ENCODE results near the gene LRRC8D. TPM values are rescaled to one million over a fixed set of nuclear protein-coding genes. Genes with fewer than 3 reads are reported as not detected.

The LRRC8D gene
- polyA plus RNA-seq, 2 donors, result 3.5 to 7.1 TPM

DNA sequence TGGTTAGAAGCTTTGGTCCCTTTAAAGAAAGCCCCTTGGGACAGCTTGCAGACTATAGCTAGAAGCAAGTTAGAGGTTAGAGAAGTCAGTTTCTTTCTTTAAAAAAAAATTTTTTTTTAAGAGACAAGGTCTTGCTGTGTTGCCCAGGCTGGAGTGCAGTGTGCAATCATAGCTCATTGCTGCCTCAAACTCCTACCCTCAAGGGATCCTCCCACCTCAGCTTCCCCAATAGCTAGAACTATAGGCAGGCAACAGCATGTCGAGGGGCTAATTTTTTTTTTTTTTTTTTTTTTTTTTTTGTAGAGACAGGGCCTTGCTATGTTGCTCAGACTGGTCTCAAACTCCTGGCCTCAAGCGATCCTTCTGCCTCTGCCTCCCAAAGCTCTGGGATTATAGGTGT, 129.9 kb downstream of the LRRC8D start:
- Histone ChIP-seq H3K4me3 (ENCODE audit: low read depth in 1 of 2, low read length in 2 of 2) (no peak overlapping the region), H3K36me3 (ENCODE audit: control insufficient read depth in 2 of 2, insufficient read depth in 2 of 2, low read length in 1 of 2) (no peaks in the 10 kb centered on the region), H3K27me3 (ENCODE audit: control insufficient read depth in 1 of 2, insufficient read depth in 2 of 2, low read length in 2 of 2) (no peaks in the 10 kb centered on the region), H3K9me3 (ENCODE audit: control insufficient read depth in 2 of 2, insufficient read depth in 1 of 2, low read depth in 1 of 2, low read length in 1 of 2) (no peaks in the 10 kb centered on the region), H3K27ac (ENCODE audit: low read depth in 2 of 2, low read length in 1 of 2) (no peak overlapping the region), H3K4me1 (ENCODE audit: control insufficient read depth in 2 of 2, insufficient read depth in 2 of 2, low read length in 1 of 2) (peaks cover 0 to 4% of the 10 kb centered on the region in 2 donors)
- 82 to 92% methylated on average over 2 of the region's 2 CpGs for WGBS, 2 donors

DNA sequence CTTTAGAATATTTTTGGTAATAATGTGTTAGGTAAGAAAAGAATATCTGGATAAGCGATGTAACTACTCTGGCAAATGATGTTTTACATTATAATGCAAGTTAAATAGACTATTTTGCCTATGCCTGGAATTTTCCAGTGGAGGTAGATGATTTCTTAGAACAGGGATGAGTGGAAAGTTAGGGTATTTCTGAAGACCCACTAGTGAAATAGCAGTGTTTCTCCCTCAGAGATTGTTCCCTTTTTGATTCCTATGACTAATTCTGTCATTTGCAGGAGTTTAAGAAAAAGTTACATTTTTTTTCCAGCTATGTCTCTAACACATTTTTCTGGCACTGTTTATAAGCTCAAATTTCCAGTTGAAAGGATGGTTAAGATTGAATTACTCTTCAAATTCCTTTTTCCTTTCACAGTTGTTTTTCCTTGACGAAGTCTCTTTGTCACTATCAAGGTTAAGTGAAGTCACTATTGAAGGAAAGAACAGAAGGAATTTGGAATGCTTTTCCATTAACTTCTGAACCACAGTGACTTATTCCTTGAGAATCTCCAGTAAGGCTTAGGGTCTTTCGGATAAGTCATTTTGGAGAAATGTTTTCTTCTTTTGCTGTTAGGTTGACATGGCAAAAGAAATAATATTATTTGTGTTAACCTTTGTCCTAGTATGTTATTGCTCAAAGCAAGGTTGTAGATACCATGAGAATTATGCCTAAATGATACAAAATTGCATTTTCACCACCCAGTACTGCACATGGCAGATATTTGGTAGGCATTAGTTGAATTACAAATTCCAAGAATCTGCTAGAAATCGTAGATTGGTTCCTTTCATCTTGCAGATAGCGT, 131.2 kb downstream of the LRRC8D start:
- 91 to 93% methylated on average over 5 of the region's 5 CpGs for WGBS, 2 donors
- no peak overlapping the region for H3K4me3 ChIP-seq (ENCODE audit: low read depth in 1 of 2, low read length in 2 of 2)
- no peaks in the 10 kb centered on the region for H3K9me3 ChIP-seq (ENCODE audit: control insufficient read depth in 2 of 2, insufficient read depth in 1 of 2, low read depth in 1 of 2, low read length in 1 of 2)
- peaks cover 0 to 2% of the 10 kb centered on the region in 2 donors for H3K4me1 ChIP-seq (ENCODE audit: control insufficient read depth in 2 of 2, insufficient read depth in 2 of 2, low read length in 1 of 2)
- no peaks in the 10 kb centered on the region for H3K36me3 ChIP-seq (ENCODE audit: control insufficient read depth in 2 of 2, insufficient read depth in 2 of 2, low read length in 1 of 2)
- no peaks in the 10 kb centered on the region for H3K27me3 ChIP-seq (ENCODE audit: control insufficient read depth in 1 of 2, insufficient read depth in 2 of 2, low read length in 2 of 2)
- no peak overlapping the region for H3K27ac ChIP-seq (ENCODE audit: low read depth in 2 of 2, low read length in 1 of 2)

DNA sequence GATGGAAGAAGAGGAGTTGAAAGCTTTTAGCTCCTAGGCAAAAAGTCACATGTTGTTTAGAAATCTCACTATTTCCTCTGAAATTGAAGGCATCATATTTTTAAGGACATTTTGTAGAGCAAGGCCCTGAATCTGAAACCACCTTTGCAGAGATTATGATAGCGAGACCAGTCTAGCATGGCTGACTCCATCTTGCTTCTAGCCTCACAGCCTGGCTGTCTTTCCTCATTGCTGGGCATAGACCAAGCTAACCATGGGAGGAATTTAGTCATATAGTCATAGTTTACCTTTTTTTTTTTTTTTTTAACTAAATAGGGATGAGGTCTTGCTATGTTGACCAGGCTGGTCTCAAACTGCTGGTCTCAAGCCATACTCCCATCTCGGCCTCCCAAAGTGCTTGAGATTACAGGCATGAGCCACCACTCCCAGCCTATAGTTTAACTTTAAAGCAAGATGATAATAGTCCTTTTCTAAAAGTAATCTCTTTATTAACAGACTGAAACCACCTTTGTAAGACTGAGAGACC, 131.8 kb downstream of the LRRC8D start:
- Histone ChIP-seq H3K36me3 (ENCODE audit: control insufficient read depth in 2 of 2, insufficient read depth in 2 of 2, low read length in 1 of 2) (no peaks in the 10 kb centered on the region), H3K27ac (ENCODE audit: low read depth in 2 of 2, low read length in 1 of 2) (peak overlapping the region; percentile 47 to 57), H3K9me3 (ENCODE audit: control insufficient read depth in 2 of 2, insufficient read depth in 1 of 2, low read depth in 1 of 2, low read length in 1 of 2) (no peaks in the 10 kb centered on the region), H3K4me1 (ENCODE audit: control insufficient read depth in 2 of 2, insufficient read depth in 2 of 2, low read length in 1 of 2) (peaks cover 0 to 2% of the 10 kb centered on the region in 2 donors), H3K4me3 (ENCODE audit: low read depth in 1 of 2, low read length in 2 of 2) (no peak overlapping the region), H3K27me3 (ENCODE audit: control insufficient read depth in 1 of 2, insufficient read depth in 2 of 2, low read length in 2 of 2) (no peaks in the 10 kb centered on the region)
- WGBS, 2 donors, result 82 to 95% methylated on average over 2 of the region's 2 CpGs

DNA sequence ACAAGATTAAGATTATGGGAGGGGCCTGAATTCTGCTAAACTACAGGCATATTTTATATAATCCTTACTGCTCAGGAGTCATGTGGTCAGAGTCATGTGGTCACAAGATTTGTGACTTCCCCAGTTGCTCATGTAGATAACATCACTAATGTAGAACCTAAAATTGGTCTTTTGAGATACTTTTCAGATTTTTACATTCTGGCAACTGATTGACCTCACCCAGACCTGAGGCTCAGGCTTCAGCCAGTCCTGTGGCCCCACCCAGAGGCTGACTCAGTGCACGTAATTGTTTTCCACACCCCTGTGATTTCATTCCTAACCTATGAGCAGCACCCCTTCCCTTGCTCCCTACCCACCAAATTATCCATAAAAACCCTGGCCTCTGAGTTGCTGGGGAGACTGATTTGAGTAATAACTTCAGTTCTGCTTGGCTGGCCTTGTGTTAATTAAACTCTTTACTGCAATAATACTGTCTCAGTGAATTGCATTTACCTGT, 132.3 kb downstream of the LRRC8D start:
- peak overlapping the region in 1 of 2 donors; percentile 57 for H3K27ac ChIP-seq (ENCODE audit: low read depth in 2 of 2, low read length in 1 of 2)
- no peaks in the 10 kb centered on the region for H3K9me3 ChIP-seq (ENCODE audit: control insufficient read depth in 2 of 2, insufficient read depth in 1 of 2, low read depth in 1 of 2, low read length in 1 of 2)
- no peak overlapping the region for H3K4me3 ChIP-seq (ENCODE audit: low read depth in 1 of 2, low read length in 2 of 2)
- WGBS, 2 donors, result 25 to 42% methylated on average over 1 of the region's 1 CpG
- peaks cover 0 to 2% of the 10 kb centered on the region in 2 donors for H3K4me1 ChIP-seq (ENCODE audit: control insufficient read depth in 2 of 2, insufficient read depth in 2 of 2, low read length in 1 of 2)
- H3K36me3 ChIP-seq (ENCODE audit: control insufficient read depth in 2 of 2, insufficient read depth in 2 of 2, low read length in 1 of 2), result no peaks in the 10 kb centered on the region
- H3K27me3 ChIP-seq (ENCODE audit: control insufficient read depth in 1 of 2, insufficient read depth in 2 of 2, low read length in 2 of 2), result no peaks in the 10 kb centered on the region

DNA sequence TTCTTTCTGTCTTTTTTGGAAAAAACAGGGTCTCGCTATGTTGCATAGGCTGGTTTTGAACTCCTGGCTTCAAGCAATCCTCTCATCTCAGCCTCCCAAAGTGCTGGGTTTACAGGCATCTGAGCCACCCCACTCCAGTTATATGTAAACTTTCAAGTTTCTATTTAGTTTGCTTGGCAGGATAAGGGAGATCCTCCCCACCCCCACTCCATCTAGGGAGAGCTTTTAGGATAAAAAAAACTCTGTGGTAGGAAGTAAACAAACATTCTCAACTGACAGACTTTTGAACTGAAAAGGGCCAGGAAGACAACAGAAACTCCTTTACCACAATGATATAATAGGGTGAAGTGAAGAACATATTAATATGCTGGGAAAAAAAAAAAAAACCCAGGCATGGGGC, 133.1 kb downstream of the LRRC8D start:
- H3K4me1 ChIP-seq (ENCODE audit: control insufficient read depth in 2 of 2, insufficient read depth in 2 of 2, low read length in 1 of 2), result peaks cover 0 to 2% of the 10 kb centered on the region in 2 donors
- no peak overlapping the region for H3K4me3 ChIP-seq (ENCODE audit: low read depth in 1 of 2, low read length in 2 of 2)
- H3K27ac ChIP-seq (ENCODE audit: low read depth in 2 of 2, low read length in 1 of 2), result peak overlapping the region; percentile 8 to 61
- H3K9me3 ChIP-seq (ENCODE audit: control insufficient read depth in 2 of 2, insufficient read depth in 1 of 2, low read depth in 1 of 2, low read length in 1 of 2), result no peaks in the 10 kb centered on the region
- no peaks in the 10 kb centered on the region for H3K36me3 ChIP-seq (ENCODE audit: control insufficient read depth in 2 of 2, insufficient read depth in 2 of 2, low read length in 1 of 2)
- WGBS, 2 donors, result 91 to 98% methylated on average over 1 of the region's 1 CpG
- no peaks in the 10 kb centered on the region for H3K27me3 ChIP-seq (ENCODE audit: control insufficient read depth in 1 of 2, insufficient read depth in 2 of 2, low read length in 2 of 2)

DNA sequence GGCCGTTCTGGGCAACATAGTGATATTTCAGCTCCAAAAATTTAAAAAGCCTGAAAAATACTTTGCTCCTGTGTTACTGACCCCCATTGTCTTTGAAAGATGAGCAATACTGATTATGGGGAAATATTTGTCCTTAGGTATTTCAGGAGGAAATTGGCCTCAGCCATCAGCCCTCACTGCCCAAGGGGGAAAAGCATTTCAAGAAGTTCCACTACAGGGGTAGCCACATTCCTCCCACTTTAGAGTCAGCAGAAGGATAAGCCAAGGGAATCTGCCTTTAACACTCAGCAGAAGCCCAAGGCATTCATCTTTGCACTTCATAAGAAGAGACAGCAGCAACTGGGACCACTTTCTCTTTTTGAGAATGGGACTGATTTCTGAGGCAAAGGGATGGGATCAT, 133.6 kb downstream of the LRRC8D start:
- Histone ChIP-seq H3K4me1 (ENCODE audit: control insufficient read depth in 2 of 2, insufficient read depth in 2 of 2, low read length in 1 of 2) (peaks cover 0 to 2% of the 10 kb centered on the region in 2 donors), H3K36me3 (ENCODE audit: control insufficient read depth in 2 of 2, insufficient read depth in 2 of 2, low read length in 1 of 2) (no peaks in the 10 kb centered on the region), H3K27ac (ENCODE audit: low read depth in 2 of 2, low read length in 1 of 2) (no peak overlapping the region), H3K9me3 (ENCODE audit: control insufficient read depth in 2 of 2, insufficient read depth in 1 of 2, low read depth in 1 of 2, low read length in 1 of 2) (no peaks in the 10 kb centered on the region), H3K4me3 (ENCODE audit: low read depth in 1 of 2, low read length in 2 of 2) (no peak overlapping the region), H3K27me3 (ENCODE audit: control insufficient read depth in 1 of 2, insufficient read depth in 2 of 2, low read length in 2 of 2) (no peaks in the 10 kb centered on the region)
- 93 to 97% methylated on average over 1 of the region's 1 CpG for WGBS, 2 donors

DNA sequence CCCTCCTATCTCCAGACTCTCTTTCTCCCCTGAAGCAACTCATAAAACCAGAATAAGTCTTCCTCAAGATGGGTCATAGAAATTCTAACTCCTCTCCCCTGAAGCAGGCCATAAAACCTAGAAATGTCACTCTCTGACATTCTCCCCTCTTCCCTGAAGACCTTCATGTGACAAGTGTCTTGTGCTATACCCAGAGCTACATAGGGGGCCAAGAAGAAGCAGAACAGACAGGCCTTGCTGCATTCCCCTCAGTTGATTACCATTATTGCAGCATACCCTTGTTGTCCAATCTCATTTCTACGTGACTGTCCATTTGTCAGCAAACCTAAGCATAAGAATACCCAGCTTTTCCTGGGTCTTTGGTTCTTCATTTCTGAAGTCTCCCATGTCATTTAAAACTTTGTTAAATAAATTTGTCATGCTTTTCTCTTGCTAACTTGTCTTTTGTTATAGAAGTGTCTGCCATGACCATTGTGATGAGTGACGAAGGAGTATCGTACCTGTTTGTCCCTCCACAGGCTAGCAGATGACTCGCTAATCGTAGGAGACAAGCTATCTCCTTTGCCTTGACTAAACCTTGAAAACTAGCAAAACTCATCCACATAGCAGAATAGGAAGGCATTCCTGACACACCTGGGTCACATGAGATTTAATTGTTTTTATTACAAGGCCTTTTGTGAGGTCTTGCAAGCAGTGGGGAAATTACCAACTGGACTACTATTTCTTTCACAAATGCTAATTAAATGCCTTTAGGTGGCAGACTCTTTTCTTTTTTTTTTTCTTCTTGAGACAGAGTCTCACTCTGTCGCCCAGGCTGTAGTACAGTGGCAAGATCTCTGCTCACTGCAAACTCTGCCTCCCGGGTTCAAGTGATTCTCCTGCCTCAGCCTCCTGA, 134.7 kb downstream of the LRRC8D start:
- Histone ChIP-seq H3K36me3 (ENCODE audit: control insufficient read depth in 2 of 2, insufficient read depth in 2 of 2, low read length in 1 of 2) (no peaks in the 10 kb centered on the region), H3K4me1 (ENCODE audit: control insufficient read depth in 2 of 2, insufficient read depth in 2 of 2, low read length in 1 of 2) (peaks cover 0 to 2% of the 10 kb centered on the region in 2 donors), H3K27ac (ENCODE audit: low read depth in 2 of 2, low read length in 1 of 2) (peak overlapping the region in 1 of 2 donors; percentile 58), H3K4me3 (ENCODE audit: low read depth in 1 of 2, low read length in 2 of 2) (no peak overlapping the region), H3K27me3 (ENCODE audit: control insufficient read depth in 1 of 2, insufficient read depth in 2 of 2, low read length in 2 of 2) (no peaks in the 10 kb centered on the region), H3K9me3 (ENCODE audit: control insufficient read depth in 2 of 2, insufficient read depth in 1 of 2, low read depth in 1 of 2, low read length in 1 of 2) (no peaks in the 10 kb centered on the region)
- WGBS, 2 donors, result 91 to 95% methylated on average over 7 of the region's 7 CpGs

DNA sequence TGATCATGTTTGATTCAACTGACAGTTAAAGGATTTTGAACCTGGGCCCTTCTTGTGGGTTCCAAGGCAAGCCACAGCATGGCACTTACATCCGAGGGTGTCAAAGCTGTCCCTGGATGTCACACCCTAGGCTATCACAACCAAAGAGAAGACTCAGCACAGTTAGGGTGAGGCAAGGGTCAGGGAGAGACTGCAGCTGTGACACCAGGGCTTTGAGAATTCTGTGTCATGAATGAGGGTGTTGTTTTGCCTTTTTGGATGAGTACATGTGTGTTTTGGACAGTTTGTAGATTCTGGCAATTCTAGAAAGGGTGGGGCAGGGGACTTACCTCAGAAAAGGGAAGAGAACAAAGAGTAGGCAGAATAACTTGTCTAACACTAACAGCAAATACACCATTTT, 136.3 kb downstream of the LRRC8D start:
- H3K36me3 ChIP-seq (ENCODE audit: control insufficient read depth in 2 of 2, insufficient read depth in 2 of 2, low read length in 1 of 2), result no peaks in the 10 kb centered on the region
- peak overlapping the region; percentile 64 to 76 for H3K27ac ChIP-seq (ENCODE audit: low read depth in 2 of 2, low read length in 1 of 2)
- H3K4me1 ChIP-seq (ENCODE audit: control insufficient read depth in 2 of 2, insufficient read depth in 2 of 2, low read length in 1 of 2), result peaks cover 0 to 2% of the 10 kb centered on the region in 2 donors
- no peaks in the 10 kb centered on the region for H3K27me3 ChIP-seq (ENCODE audit: control insufficient read depth in 1 of 2, insufficient read depth in 2 of 2, low read length in 2 of 2)
- 35 to 43% methylated on average over 1 of the region's 1 CpG for WGBS, 2 donors
- H3K9me3 ChIP-seq (ENCODE audit: control insufficient read depth in 2 of 2, insufficient read depth in 1 of 2, low read depth in 1 of 2, low read length in 1 of 2), result no peaks in the 10 kb centered on the region
- H3K4me3 ChIP-seq (ENCODE audit: low read depth in 1 of 2, low read length in 2 of 2), result no peak overlapping the region

DNA sequence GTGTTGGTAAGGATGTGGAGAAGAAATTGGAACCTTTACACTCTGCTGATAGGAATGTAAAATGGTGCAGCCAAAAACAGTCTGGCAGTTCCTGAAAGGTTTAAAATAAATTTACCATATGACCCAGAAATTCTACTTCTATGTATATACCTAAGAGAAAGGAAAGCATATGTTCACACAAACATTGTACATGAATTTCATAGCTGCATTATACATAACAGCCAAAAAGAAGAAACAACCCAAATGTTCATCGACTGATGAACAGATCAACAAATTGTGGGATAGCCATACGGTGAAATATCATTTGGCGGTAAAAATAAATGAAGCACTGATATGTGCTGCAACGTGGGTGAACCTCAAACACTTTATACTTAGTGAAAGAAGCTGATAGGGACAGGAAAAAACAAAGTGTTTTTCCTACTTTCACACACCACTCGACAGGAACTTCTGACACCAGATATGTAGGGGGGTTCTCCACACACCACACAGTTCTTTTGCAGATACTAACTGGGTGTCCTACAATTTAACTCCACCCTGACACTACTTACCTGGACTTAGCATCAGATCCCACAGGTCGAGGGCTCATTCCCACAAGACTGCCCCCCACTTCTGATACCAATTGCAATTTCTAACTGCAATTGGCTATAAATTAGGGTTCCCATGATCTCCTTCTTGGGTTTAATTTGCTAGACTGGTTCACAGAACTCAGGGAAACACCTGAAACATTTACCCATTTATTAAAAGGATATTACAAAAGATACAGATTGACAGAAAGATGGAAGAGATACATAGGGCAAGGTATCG, 138.2 kb downstream of the LRRC8D start:
- H3K4me3 ChIP-seq (ENCODE audit: low read depth in 1 of 2, low read length in 2 of 2), result no peak overlapping the region
- no peaks in the 10 kb centered on the region for H3K27me3 ChIP-seq (ENCODE audit: control insufficient read depth in 1 of 2, insufficient read depth in 2 of 2, low read length in 2 of 2)
- H3K4me1 ChIP-seq (ENCODE audit: control insufficient read depth in 2 of 2, insufficient read depth in 2 of 2, low read length in 1 of 2), result peaks cover 0 to 2% of the 10 kb centered on the region in 2 donors
- no peaks in the 10 kb centered on the region for H3K36me3 ChIP-seq (ENCODE audit: control insufficient read depth in 2 of 2, insufficient read depth in 2 of 2, low read length in 1 of 2)
- H3K9me3 ChIP-seq (ENCODE audit: control insufficient read depth in 2 of 2, insufficient read depth in 1 of 2, low read depth in 1 of 2, low read length in 1 of 2), result no peaks in the 10 kb centered on the region
- no peak overlapping the region for H3K27ac ChIP-seq (ENCODE audit: low read depth in 2 of 2, low read length in 1 of 2)
- 86 to 89% methylated on average over 7 of the region's 7 CpGs for WGBS, 2 donors

All from esophagus (tissue), 2 donors.